Nephron (organoid): ENCODE data around the gene MAST1.

Experiments
- H3K27ac Mint-ChIP-seq, 3 experiments: 2 replicates each; pipeline ENCODE4 v1.8.0; 2020; ENCODE audit warnings: mixed read lengths in 3 of 3, mild to moderate bottlenecking in 2 of 3, moderate library complexity in 1 of 3
- H3K27me3 Mint-ChIP-seq: 2 replicates; pipeline ENCODE4 v1.8.0; 2021; ENCODE audit warnings: low read depth, mild to moderate bottlenecking, moderate library complexity, mixed read lengths
- H3K36me3 Mint-ChIP-seq: 2 replicates; pipeline ENCODE4 v1.8.0; 2020; ENCODE audit warnings: low read depth, mixed read lengths
- H3K4me1 Mint-ChIP-seq: 2 replicates; pipeline ENCODE4 v1.8.0; 2020; ENCODE audit warnings: mixed read lengths
- H3K4me3 Mint-ChIP-seq, 3 experiments: 2 replicates each; pipeline ENCODE4 v1.8.0; 2020; ENCODE audit warnings: mild to moderate bottlenecking in 3 of 3, mixed read lengths in 3 of 3, moderate library complexity in 2 of 3
- H3K9me3 Mint-ChIP-seq: 2 replicates; pipeline ENCODE4 v1.8.0; 2020; ENCODE audit warnings: mixed read lengths
- CTCF ChIP-seq, 3 experiments: fragments of 200-600 bp; sonication (generic); IDR thresholded peaks; one replicate each; pipeline ENCODE4 v1.5.0; 2021; ENCODE audit warnings: antibody characterized with exemption in 3 of 3; ENCODE audit not compliant: unreplicated experiment in 3 of 3

MAST1 gene

GRCh38 chr19:12867120-12868099, 29.1 kb downstream of the MAST1 start:
- Mint-ChIP-seq H3K36me3 (peaks cover 8% of the 10 kb centered on the region), H3K4me3 (peak overlapping the region; percentile 76 to 85 (median 81)), H3K9me3 (no peaks in the 10 kb centered on the region), H3K27ac (peak overlapping the region in 1 of 3 experiments; percentile 51), H3K27me3 (peaks cover 11% of the 10 kb centered on the region), H3K4me1 (peaks cover 4% of the 10 kb centered on the region)
- TF ChIP-seq CTCF (IDR thresholded peaks at IDR 0.05; ENCODE audit: unreplicated experiment in 3 of 3): no peak

- no peaks in the 10 kb centered on the region for H3K9me3 Mint-ChIP-seq
- peaks cover 13% of the 10 kb centered on the region for H3K36me3 Mint-ChIP-seq
- peaks cover 4% of the 10 kb centered on the region for H3K4me1 Mint-ChIP-seq
- no peak for TF ChIP-seq CTCF (IDR thresholded peaks at IDR 0.05; ENCODE audit: unreplicated experiment in 3 of 3)
- H3K27ac Mint-ChIP-seq: no peak overlapping the region
- H3K4me3 Mint-ChIP-seq: peak overlapping the region in 2 of 3 experiments; percentile 41 to 55
- H3K27me3 Mint-ChIP-seq: peaks cover 11% of the 10 kb centered on the region
These were observed 30.3 kb downstream of the MAST1 start for GRCh38 chr19:12868540-12869112.

- H3K27ac Mint-ChIP-seq: no peak overlapping the region
- H3K4me3 Mint-ChIP-seq: no peak overlapping the region
- peaks cover 4% of the 10 kb centered on the region for H3K4me1 Mint-ChIP-seq
- peaks cover 13% of the 10 kb centered on the region for H3K36me3 Mint-ChIP-seq
- TF ChIP-seq CTCF (IDR thresholded peaks at IDR 0.05; ENCODE audit: unreplicated experiment in 3 of 3): no peak
- H3K9me3 Mint-ChIP-seq: no peaks in the 10 kb centered on the region
- H3K27me3 Mint-ChIP-seq: peaks cover 4% of the 10 kb centered on the region
These were observed 33.4 kb downstream of the MAST1 start for GRCh38 chr19:12871681-12872080.

- peaks cover under 1% of the 10 kb centered on the region for H3K4me1 Mint-ChIP-seq
- TF ChIP-seq CTCF (IDR thresholded peaks at IDR 0.05; ENCODE audit: unreplicated experiment in 3 of 3): no peak
- peaks cover 13% of the 10 kb centered on the region for H3K36me3 Mint-ChIP-seq
- no peak overlapping the region for H3K27ac Mint-ChIP-seq
- H3K4me3 Mint-ChIP-seq: no peak overlapping the region
- peaks cover 4% of the 10 kb centered on the region for H3K27me3 Mint-ChIP-seq
- no peaks in the 10 kb centered on the region for H3K9me3 Mint-ChIP-seq
These were observed 33.9 kb downstream of the MAST1 start for GRCh38 chr19:12872255-12872654.

- H3K27me3 Mint-ChIP-seq: peaks cover 9% of the 10 kb centered on the region
- peaks cover 13% of the 10 kb centered on the region for H3K36me3 Mint-ChIP-seq
- no peaks in the 10 kb centered on the region for H3K9me3 Mint-ChIP-seq
- no peak for TF ChIP-seq CTCF (IDR thresholded peaks at IDR 0.05; ENCODE audit: unreplicated experiment in 3 of 3)
- no peak overlapping the region for H3K27ac Mint-ChIP-seq
- no peaks in the 10 kb centered on the region for H3K4me1 Mint-ChIP-seq
- no peak overlapping the region for H3K4me3 Mint-ChIP-seq
These were observed 34.9 kb downstream of the MAST1 start for GRCh38 chr19:12872941-12873890.
